ENCODE results near the gene DNASE2B. TPM values are rescaled to one million over a fixed set of nuclear protein-coding genes. Genes with fewer than 3 reads are reported as not detected.

The DNASE2B gene
- 0.68 TPM in 1 of 2 replicates, not detected in the other for total RNA-seq
- polyA plus RNA-seq = 0.32 TPM in 1 of 2 replicates, not detected in the other

- TF ChIP-seq EZH2 (IDR thresholded peaks at IDR 0.05; ENCODE audit: borderline replicate concordance) = no peak
- no peak for TF ChIP-seq EZH2phosphoT487 (IDR thresholded peaks at IDR 0.05; ENCODE audit: low read depth, severe bottlenecking, unreplicated experiment)
- no peak for TF ChIP-seq CTCF (IDR thresholded peaks at IDR 0.05; ENCODE audit: poor library complexity)
- H3K79me2 ChIP-seq = no peaks in the 10 kb centered on the region
- no peaks in the 10 kb centered on the region for H3K9me3 ChIP-seq (ENCODE audit: low read depth)
- DNase-seq (ENCODE audit: low spot score) = no peak
- H3K4me1 ChIP-seq (ENCODE audit: insufficient read depth) = no peaks in the 10 kb centered on the region
- H3K9me2 ChIP-seq (replicated peaks; ENCODE audit: insufficient read depth) = no peaks in the 10 kb centered on the region
- H3K4me2 ChIP-seq = no peak within 1 kb of the TSS
- H3K4me3 ChIP-seq = no peak within 1 kb of the TSS
- H3K27ac ChIP-seq = no peak within 1 kb of the TSS
- H3K36me3 ChIP-seq (replicated peaks; ENCODE audit: insufficient read depth, low read depth) = no peaks in the 10 kb centered on the region
- WGBS (ENCODE audit: low lambda C conversion rate, missing lambda C conversion rate) = 88% methylated on average over 11 of the region's 11 CpGs
- H3K27me3 ChIP-seq = no peaks in the 10 kb centered on the region
- no peaks in the 10 kb centered on the region for H4K20me1 ChIP-seq (ENCODE audit: insufficient read depth, poor library complexity, severe bottlenecking)
- H2AFZ ChIP-seq = no peak within 1 kb of the TSS
Observed at GRCh38 chr1:84398175-84399155, at the start of gene DNASE2B. Gene DNASE2B (plus strand): TSS chr1:84398484. CDS start chr1:84398565, 81 bp downstream.

- Histone ChIP-seq H3K4me2 (no peak overlapping the region), H3K4me3 (no peak overlapping the region), H3K79me2 (no peaks in the 10 kb centered on the region), H4K20me1 (ENCODE audit: insufficient read depth, poor library complexity, severe bottlenecking) (no peaks in the 10 kb centered on the region), H2AFZ (no peak overlapping the region), H3K27me3 (no peaks in the 10 kb centered on the region), H3K27ac (no peak overlapping the region), H3K9me3 (ENCODE audit: low read depth) (no peaks in the 10 kb centered on the region), H3K36me3 (replicated peaks; ENCODE audit: insufficient read depth, low read depth) (no peaks in the 10 kb centered on the region), H3K9me2 (replicated peaks; ENCODE audit: insufficient read depth) (no peaks in the 10 kb centered on the region), H3K4me1 (ENCODE audit: insufficient read depth) (no peaks in the 10 kb centered on the region)
- WGBS (ENCODE audit: low lambda C conversion rate, missing lambda C conversion rate) = 100% methylated on average over 1 of the region's 1 CpG
- TF ChIP-seq CTCF (IDR thresholded peaks at IDR 0.05; ENCODE audit: poor library complexity) = no peak
- TF ChIP-seq EZH2 (IDR thresholded peaks at IDR 0.05; ENCODE audit: borderline replicate concordance) = no peak
- no peak for DNase-seq (ENCODE audit: low spot score)
Observed at GRCh38 chr1:84348759-84349158, 49.5 kb upstream of the DNASE2B start.

- no peaks in the 10 kb centered on the region for H3K79me2 ChIP-seq
- H3K36me3 ChIP-seq (replicated peaks; ENCODE audit: insufficient read depth, low read depth) = no peaks in the 10 kb centered on the region
- no peak overlapping the region for H3K27ac ChIP-seq
- 48% methylated on average over 3 of the region's 3 CpGs for WGBS (ENCODE audit: low lambda C conversion rate, missing lambda C conversion rate)
- no peak overlapping the region for H2AFZ ChIP-seq
- H3K9me3 ChIP-seq (ENCODE audit: low read depth) = no peaks in the 10 kb centered on the region
- no peak overlapping the region for H3K4me2 ChIP-seq
- no peaks in the 10 kb centered on the region for H3K27me3 ChIP-seq
- no peak for TF ChIP-seq EZH2 (IDR thresholded peaks at IDR 0.05; ENCODE audit: borderline replicate concordance)
- no peak for TF ChIP-seq EZH2phosphoT487 (IDR thresholded peaks at IDR 0.05; ENCODE audit: low read depth, severe bottlenecking, unreplicated experiment)
- no peak for TF ChIP-seq CTCF (IDR thresholded peaks at IDR 0.05; ENCODE audit: poor library complexity)
- DNase-seq (ENCODE audit: low spot score) = no peak
- H3K4me3 ChIP-seq = no peak overlapping the region
- H3K4me1 ChIP-seq (ENCODE audit: insufficient read depth) = no peaks in the 10 kb centered on the region
- H4K20me1 ChIP-seq (ENCODE audit: insufficient read depth, poor library complexity, severe bottlenecking) = no peaks in the 10 kb centered on the region
- H3K9me2 ChIP-seq (replicated peaks; ENCODE audit: insufficient read depth) = no peaks in the 10 kb centered on the region
Observed at GRCh38 chr1:84350104-84350503, 48.2 kb upstream of the DNASE2B start.
